Measurements from ENCODE around the gene SPATS2.

DNA sequence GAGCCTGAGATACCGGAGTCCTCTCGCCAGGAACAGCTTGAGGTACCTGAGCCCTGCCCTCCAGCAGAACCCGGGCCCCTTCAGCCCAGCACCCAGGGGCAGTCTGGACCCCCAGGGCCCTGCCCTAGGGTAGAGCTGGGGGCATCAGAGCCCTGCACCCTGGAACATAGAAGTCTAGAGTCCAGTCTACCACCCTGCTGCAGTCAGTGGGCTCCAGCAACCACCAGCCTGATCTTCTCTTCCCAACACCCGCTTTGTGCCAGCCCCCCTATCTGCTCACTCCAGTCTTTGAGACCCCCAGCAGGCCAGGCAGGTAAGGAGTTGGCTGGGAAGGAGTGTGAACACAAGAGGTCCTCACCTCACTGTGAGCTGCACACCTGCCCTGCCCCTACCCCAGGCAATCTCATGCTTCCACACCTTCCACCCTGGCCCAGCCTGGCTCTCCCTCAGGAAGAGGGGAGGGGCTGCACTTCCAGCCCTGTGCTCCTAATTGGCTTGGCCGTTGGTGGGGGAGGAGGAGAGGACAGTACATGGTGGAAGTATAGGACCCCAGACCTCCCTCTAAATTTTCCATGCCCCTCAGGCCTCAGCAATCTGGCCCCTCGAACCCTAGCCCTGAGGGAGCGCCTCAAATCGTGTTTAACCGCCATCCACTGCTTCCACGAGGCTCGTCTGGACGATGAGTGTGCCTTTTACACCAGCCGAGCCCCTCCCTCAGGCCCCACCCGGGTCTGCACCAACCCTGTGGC lies 36.5 kb upstream of the SPATS2 start:
- TF ChIP-seq, protein P1, sequence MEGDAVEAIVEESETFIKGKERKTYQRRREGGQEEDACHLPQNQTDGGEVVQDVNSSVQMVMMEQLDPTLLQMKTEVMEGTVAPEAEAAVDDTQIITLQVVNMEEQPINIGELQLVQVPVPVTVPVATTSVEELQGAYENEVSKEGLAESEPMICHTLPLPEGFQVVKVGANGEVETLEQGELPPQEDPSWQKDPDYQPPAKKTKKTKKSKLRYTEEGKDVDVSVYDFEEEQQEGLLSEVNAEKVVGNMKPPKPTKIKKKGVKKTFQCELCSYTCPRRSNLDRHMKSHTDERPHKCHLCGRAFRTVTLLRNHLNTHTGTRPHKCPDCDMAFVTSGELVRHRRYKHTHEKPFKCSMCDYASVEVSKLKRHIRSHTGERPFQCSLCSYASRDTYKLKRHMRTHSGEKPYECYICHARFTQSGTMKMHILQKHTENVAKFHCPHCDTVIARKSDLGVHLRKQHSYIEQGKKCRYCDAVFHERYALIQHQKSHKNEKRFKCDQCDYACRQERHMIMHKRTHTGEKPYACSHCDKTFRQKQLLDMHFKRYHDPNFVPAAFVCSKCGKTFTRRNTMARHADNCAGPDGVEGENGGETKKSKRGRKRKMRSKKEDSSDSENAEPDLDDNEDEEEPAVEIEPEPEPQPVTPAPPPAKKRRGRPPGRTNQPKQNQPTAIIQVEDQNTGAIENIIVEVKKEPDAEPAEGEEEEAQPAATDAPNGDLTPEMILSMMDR (IDR thresholded peaks at IDR 0.05), result no peak
- TF ChIP-seq POLR2A (IDR thresholded peaks at IDR 0.05), result no peak

All from ovary (tissue), 3 donors.